ENCODE data around the gene TCP10L.
"Not testable (repeated sequence)": the region's sequence is repeated elsewhere in the genome, so short reads cannot be mapped to it uniquely, and the experiment has no call there.

TCP10L gene

GRCh38 chr21:32612075-32612998 is 27.0 kb upstream of the TCP10L start, which contains the start of gene CFAP298:
Gene CFAP298, minus strand, starts transcription at chr21:32612377. Its CDS starts 134 bp downstream, at chr21:32612243.
- POLR2A ChIA-PET = interaction anchor here (0.8 to 2.5 kb wide), 4 partner anchors 10 to 159 kb away, joined by 3 to 7 read pairs (median 6); partner anchors contain the start of gene PAXBP1
- CTCF ChIA-PET = interaction anchor here (0.5 to 1.3 kb wide), 2 partner anchors 11 to 954 kb away, joined by 5 to 7 read pairs; no protein-coding TSS in a partner anchor
- DNase-seq (ENCODE audit: extremely low spot score) = peak; percentile 88
- peak; percentile 80 for TF ChIP-seq ELF4 (IDR thresholded peaks at IDR 0.05)
- peak; percentile 67 for TF ChIP-seq L3MBTL2 (conservative IDR thresholded peaks at IDR 0.05)
- peak; percentile 82; the same call in 1 of the 2 replicates for TF ChIP-seq CTBP1 (IDR thresholded peaks at IDR 0.05; ENCODE audit: borderline replicate concordance)
- TF ChIP-seq FOXK2 (IDR thresholded peaks at IDR 0.05) = no peak

DNA sequence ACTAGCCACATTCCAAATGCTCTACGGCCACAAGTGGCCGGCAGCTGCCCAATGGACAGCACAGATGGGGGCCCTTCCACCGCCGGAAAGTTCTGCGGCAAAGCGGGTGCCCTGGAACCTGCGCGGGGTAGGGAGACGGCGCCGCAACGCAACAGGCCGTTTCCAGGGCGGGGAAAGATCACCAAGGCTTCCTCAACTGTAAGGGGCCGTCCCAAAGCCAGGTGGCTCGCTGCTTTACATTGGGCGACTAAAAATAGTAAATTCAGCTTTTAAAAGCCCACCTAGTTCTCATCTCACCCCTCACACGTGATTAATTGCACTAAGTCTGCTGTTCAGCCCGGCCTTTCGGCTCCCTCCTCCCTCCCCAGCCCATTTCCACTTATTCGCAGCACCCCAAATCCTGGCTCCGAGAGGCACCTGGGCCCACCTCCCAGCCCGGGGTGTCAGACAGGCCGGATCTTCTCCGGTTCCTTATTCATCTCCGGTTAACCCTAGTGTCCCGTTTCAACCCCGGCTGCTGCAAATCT is 26.2 kb upstream of the TCP10L start:
- TF ChIP-seq ZNF384 (IDR thresholded peaks at IDR 0.05) (no peak), FOXM1 (IDR thresholded peaks at IDR 0.05; ENCODE audit: borderline replicate concordance) (no peak), BHLHE40 (IDR thresholded peaks at IDR 0.05; ENCODE audit: borderline replicate concordance) (no peak), CTBP1 (IDR thresholded peaks at IDR 0.05; ENCODE audit: borderline replicate concordance) (no peak), FOXK2 (IDR thresholded peaks at IDR 0.05) (no peak), SP1 (IDR thresholded peaks at IDR 0.05) (no peak), L3MBTL2 (conservative IDR thresholded peaks at IDR 0.05) (no peak), FOXA1 (IDR thresholded peaks at IDR 0.05) (no peak), TARDBP (IDR thresholded peaks at IDR 0.05) (no peak), ARNT (IDR thresholded peaks at IDR 0.05) (no peak), HDGF (IDR thresholded peaks at IDR 0.05; ENCODE audit: borderline replicate concordance) (no peak), ELF4 (IDR thresholded peaks at IDR 0.05) (no peak), NFRKB (IDR thresholded peaks at IDR 0.05) (no peak), LEF1 (IDR thresholded peaks at IDR 0.05; ENCODE audit: borderline replicate concordance) (no peak), SUZ12 (IDR thresholded peaks at IDR 0.05) (no peak)
- TF ChIP-seq, protein P1, sequence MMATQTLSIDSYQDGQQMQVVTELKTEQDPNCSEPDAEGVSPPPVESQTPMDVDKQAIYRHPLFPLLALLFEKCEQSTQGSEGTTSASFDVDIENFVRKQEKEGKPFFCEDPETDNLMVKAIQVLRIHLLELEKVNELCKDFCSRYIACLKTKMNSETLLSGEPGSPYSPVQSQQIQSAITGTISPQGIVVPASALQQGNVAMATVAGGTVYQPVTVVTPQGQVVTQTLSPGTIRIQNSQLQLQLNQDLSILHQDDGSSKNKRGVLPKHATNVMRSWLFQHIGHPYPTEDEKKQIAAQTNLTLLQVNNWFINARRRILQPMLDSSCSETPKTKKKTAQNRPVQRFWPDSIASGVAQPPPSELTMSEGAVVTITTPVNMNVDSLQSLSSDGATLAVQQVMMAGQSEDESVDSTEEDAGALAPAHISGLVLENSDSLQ (IDR thresholded peaks at IDR 0.05) = no peak
- CTCF ChIA-PET = interaction anchor here (1.3 kb wide), 1 partner anchor 10 kb away, joined by 7 read pairs; no protein-coding TSS in a partner anchor
- DNase-seq (ENCODE audit: extremely low spot score) = peak; percentile 54
- POLR2A ChIA-PET = interaction anchor here (0.8 to 2.5 kb wide), 2 partner anchors 117 to 160 kb away, joined by 6 read pairs; partner anchors contain the start of gene PAXBP1

DNA sequence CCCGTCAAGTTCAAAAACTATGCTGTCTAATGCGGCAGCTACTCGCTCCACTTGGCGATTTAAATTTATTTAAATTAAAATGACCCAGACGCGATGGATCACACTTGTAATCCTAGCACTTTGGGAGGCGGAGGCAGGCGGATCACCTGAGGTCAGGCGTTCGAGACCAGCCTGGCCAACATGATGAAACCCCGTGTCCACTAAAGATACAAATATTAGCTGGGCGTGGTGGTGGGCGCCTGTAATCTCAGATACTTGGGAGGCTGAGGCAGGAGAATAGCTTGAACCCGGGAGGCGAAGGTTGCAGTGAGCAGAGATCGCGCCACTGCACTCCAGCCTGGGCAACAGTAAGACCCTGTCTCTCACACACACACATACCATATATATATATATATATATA is 25.6 kb upstream of the TCP10L start:
- CTCF ChIA-PET = not testable (repeated sequence)
- POLR2A ChIA-PET = interaction anchor here (2.5 kb wide), 1 partner anchor 118 kb away, joined by 6 read pairs; no protein-coding TSS in a partner anchor

DNA sequence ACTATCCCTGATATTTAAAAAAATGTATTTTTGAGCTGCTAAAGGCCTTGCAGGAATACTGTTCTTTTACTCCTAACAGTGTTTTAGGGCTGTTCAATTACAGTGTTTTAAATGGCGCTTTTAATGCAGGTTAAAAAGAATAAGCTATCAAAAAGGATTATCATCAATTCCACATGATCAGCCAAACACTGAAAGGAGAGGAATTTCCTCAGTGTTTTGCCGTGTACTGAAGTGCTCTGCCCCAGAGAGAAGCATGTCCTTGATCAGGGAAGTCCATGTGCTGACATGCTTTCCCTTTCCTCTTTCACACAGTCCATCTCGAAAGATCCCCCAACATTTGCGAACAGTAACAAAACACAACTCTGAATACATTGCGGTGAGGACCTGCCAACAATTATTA is 23.5 kb upstream of the TCP10L start:
- no peak for DNase-seq (ENCODE audit: extremely low spot score)
- TF ChIP-seq FOXM1 (IDR thresholded peaks at IDR 0.05; ENCODE audit: borderline replicate concordance) (no peak), L3MBTL2 (conservative IDR thresholded peaks at IDR 0.05) (no peak), ARNT (IDR thresholded peaks at IDR 0.05) (no peak)
- ChIA-PET CTCF (interaction anchor here (1.3 kb wide), 1 partner anchor 8 kb away, joined by 7 read pairs; no protein-coding TSS in a partner anchor), POLR2A (no interaction called here)

More for the DNA sequence above, 25.6 kb upstream of the TCP10L start:
- not testable (repeated sequence) for DNase-seq (ENCODE audit: extremely low spot score)

GRCh38 chr21:32605469-32605868 is 20.1 kb upstream of the TCP10L start:
- TF ChIP-seq L3MBTL2 (conservative IDR thresholded peaks at IDR 0.05) = no peak
- no peak for TF ChIP-seq FOXA1 (IDR thresholded peaks at IDR 0.05)
- no peak for TF ChIP-seq ARNT (IDR thresholded peaks at IDR 0.05)
- TF ChIP-seq, protein P1 (IDR thresholded peaks at IDR 0.05) = no peak
- TF ChIP-seq SP1 (IDR thresholded peaks at IDR 0.05) = no peak
- TF ChIP-seq HDGF (IDR thresholded peaks at IDR 0.05; ENCODE audit: borderline replicate concordance) = no peak
- TF ChIP-seq CTBP1 (IDR thresholded peaks at IDR 0.05; ENCODE audit: borderline replicate concordance) = no peak
- TF ChIP-seq FOXM1 (IDR thresholded peaks at IDR 0.05; ENCODE audit: borderline replicate concordance) = no peak
- no peak for TF ChIP-seq FOXK2 (IDR thresholded peaks at IDR 0.05)
- no peak for TF ChIP-seq SUZ12 (IDR thresholded peaks at IDR 0.05)
- no peak for TF ChIP-seq TARDBP (IDR thresholded peaks at IDR 0.05)
- TF ChIP-seq NFRKB (IDR thresholded peaks at IDR 0.05) = no peak
- no peak for TF ChIP-seq ZNF384 (IDR thresholded peaks at IDR 0.05)
- TF ChIP-seq LEF1 (IDR thresholded peaks at IDR 0.05; ENCODE audit: borderline replicate concordance) = no peak
- no peak for TF ChIP-seq BHLHE40 (IDR thresholded peaks at IDR 0.05; ENCODE audit: borderline replicate concordance)
- no peak for TF ChIP-seq ELF4 (IDR thresholded peaks at IDR 0.05)
- ChIA-PET POLR2A (no interaction called here), CTCF (interaction anchor here (1.5 kb wide), 1 partner anchor 202 kb away, joined by 3 read pairs; no protein-coding TSS in a partner anchor)

GRCh38 chr21:32604464-32604863 is 19.1 kb upstream of the TCP10L start:
- no peak for DNase-seq (ENCODE audit: extremely low spot score)
- CTCF ChIA-PET = no interaction called here
- TF ChIP-seq BHLHE40 (IDR thresholded peaks at IDR 0.05; ENCODE audit: borderline replicate concordance) = no peak
- no peak for TF ChIP-seq LEF1 (IDR thresholded peaks at IDR 0.05; ENCODE audit: borderline replicate concordance)
- no peak for TF ChIP-seq ZNF384 (IDR thresholded peaks at IDR 0.05)
- TF ChIP-seq NFRKB (IDR thresholded peaks at IDR 0.05) = no peak
- no peak for TF ChIP-seq HDGF (IDR thresholded peaks at IDR 0.05; ENCODE audit: borderline replicate concordance)
- TF ChIP-seq, protein P1 (IDR thresholded peaks at IDR 0.05) = no peak
- no peak for TF ChIP-seq FOXM1 (IDR thresholded peaks at IDR 0.05; ENCODE audit: borderline replicate concordance)
- no peak for TF ChIP-seq ELF4 (IDR thresholded peaks at IDR 0.05)
- no peak for TF ChIP-seq ARNT (IDR thresholded peaks at IDR 0.05)
- no peak for TF ChIP-seq SP1 (IDR thresholded peaks at IDR 0.05)
- no peak for TF ChIP-seq TARDBP (IDR thresholded peaks at IDR 0.05)
- TF ChIP-seq FOXA1 (IDR thresholded peaks at IDR 0.05) = no peak
- no peak for TF ChIP-seq FOXK2 (IDR thresholded peaks at IDR 0.05)
- TF ChIP-seq CTBP1 (IDR thresholded peaks at IDR 0.05; ENCODE audit: borderline replicate concordance) = no peak
- POLR2A ChIA-PET = no interaction called here

More at GRCh38 chr21:32605469-32605868, 20.1 kb upstream of the TCP10L start:
- no peak for DNase-seq (ENCODE audit: extremely low spot score)
